ENCODE measurements around the gene DAPK1. TPM values are rescaled to one million over a fixed set of nuclear protein-coding genes. Genes with fewer than 3 reads are reported as not detected.

The DAPK1 gene
- polyA plus RNA-seq, 1 donor from 2014 or later: 45.0 TPM

DNA sequence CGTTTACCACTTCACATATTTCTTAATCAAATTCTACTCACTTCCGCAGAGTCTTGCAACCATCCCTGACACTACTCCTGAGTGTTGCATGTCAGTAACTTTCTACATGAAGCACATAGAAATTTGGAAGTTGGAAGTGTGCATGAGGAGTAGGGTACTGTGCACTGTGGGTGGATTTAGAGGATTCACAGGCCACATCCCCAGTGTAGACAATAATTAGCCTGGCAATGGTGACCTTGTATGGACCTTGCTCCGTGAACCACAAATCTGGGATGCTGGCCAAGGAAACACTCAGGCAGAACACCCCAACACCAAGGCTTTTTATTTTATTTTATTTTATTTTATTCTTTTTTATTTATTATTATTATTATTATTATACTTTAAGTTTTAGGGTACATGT lies 253.8 kb downstream of the DAPK1 start:
- Histone ChIP-seq H2AFZ (ENCODE audit: low read depth, low read length) (no peak overlapping the region), H3K4me2 (ENCODE audit: low read length) (no peak overlapping the region), H3K36me3 (ENCODE audit: insufficient read depth, low read length) (no peaks in the 10 kb centered on the region), H3K27me3 (ENCODE audit: insufficient read depth, low read depth, low read length) (no peaks in the 10 kb centered on the region), H3K4me3 (ENCODE audit: low read length) (no peak overlapping the region), H3K9ac (ENCODE audit: low read length) (no peak overlapping the region), H4K20me1 (ENCODE audit: insufficient read depth) (no peaks in the 10 kb centered on the region), H3K9me2 (ENCODE audit: insufficient read depth, low read length) (no peaks in the 10 kb centered on the region), H3K9me3 (ENCODE audit: low read length) (no peaks in the 10 kb centered on the region), H3K27ac (ENCODE audit: low read length) (no peak overlapping the region), H3F3A (ENCODE audit: insufficient read depth, low read length, poor library complexity, severe bottlenecking) (no peaks in the 10 kb centered on the region), H3K79me2 (replicated peaks; ENCODE audit: insufficient read depth, low read length) (no peaks in the 10 kb centered on the region)
- TF ChIP-seq POLR2AphosphoS5 (IDR thresholded peaks at IDR 0.05) (no peak), EZH2 (IDR thresholded peaks at IDR 0.05; ENCODE audit: borderline replicate concordance, insufficient read depth, low read length, poor library complexity, severe bottlenecking) (no peak), REST (IDR thresholded peaks at IDR 0.05; ENCODE audit: borderline replicate concordance) (no peak), RAD21 (conservative IDR thresholded peaks at IDR 0.05) (no peak), MXI1 (conservative IDR thresholded peaks at IDR 0.05; ENCODE audit: poor library complexity, severe bottlenecking) (no peak), CTCF (IDR thresholded peaks at IDR 0.05; ENCODE audit: poor library complexity, severe bottlenecking) (no peak), TAF1 (IDR thresholded peaks at IDR 0.05; ENCODE audit: low read depth) (no peak), SMC3 (conservative IDR thresholded peaks at IDR 0.05; ENCODE audit: poor library complexity) (no peak), EP300 (conservative IDR thresholded peaks at IDR 0.05; ENCODE audit: poor library complexity, severe bottlenecking) (no peak)

DNA sequence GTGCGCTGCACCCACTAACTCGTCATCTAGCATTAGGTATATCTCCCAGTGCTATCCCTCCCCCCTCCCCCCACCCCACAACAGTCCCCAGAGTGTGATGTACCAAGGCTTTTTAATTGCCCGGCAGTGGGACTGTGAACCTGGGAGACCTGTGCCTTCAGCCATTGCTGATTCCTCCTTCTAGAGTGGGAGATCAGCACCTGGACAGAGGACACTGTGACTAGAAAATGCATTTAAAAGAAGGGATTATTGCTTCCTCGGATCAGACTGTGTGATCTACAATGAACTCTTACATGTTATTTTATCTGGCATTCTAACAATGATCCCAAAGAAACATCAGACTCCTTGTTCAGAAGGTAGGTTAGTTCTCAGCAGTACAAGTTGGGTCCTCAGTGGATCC lies 254.2 kb downstream of the DAPK1 start:
- H4K20me1 ChIP-seq (ENCODE audit: insufficient read depth): no peaks in the 10 kb centered on the region
- H3K9me3 ChIP-seq (ENCODE audit: low read length): no peaks in the 10 kb centered on the region
- no peaks in the 10 kb centered on the region for H3K79me2 ChIP-seq (replicated peaks; ENCODE audit: insufficient read depth, low read length)
- H3K9me2 ChIP-seq (ENCODE audit: insufficient read depth, low read length): no peaks in the 10 kb centered on the region
- TF ChIP-seq REST (IDR thresholded peaks at IDR 0.05; ENCODE audit: borderline replicate concordance) (no peak), EZH2 (IDR thresholded peaks at IDR 0.05; ENCODE audit: borderline replicate concordance, insufficient read depth, low read length, poor library complexity, severe bottlenecking) (no peak), MXI1 (conservative IDR thresholded peaks at IDR 0.05; ENCODE audit: poor library complexity, severe bottlenecking) (no peak), CTCF (IDR thresholded peaks at IDR 0.05; ENCODE audit: poor library complexity, severe bottlenecking) (no peak), SMC3 (conservative IDR thresholded peaks at IDR 0.05; ENCODE audit: poor library complexity) (no peak), POLR2AphosphoS5 (IDR thresholded peaks at IDR 0.05) (no peak), EP300 (conservative IDR thresholded peaks at IDR 0.05; ENCODE audit: poor library complexity, severe bottlenecking) (no peak), TAF1 (IDR thresholded peaks at IDR 0.05; ENCODE audit: low read depth) (no peak), RAD21 (conservative IDR thresholded peaks at IDR 0.05) (no peak)
- H3K27me3 ChIP-seq (ENCODE audit: insufficient read depth, low read depth, low read length): no peaks in the 10 kb centered on the region
- no peaks in the 10 kb centered on the region for H3F3A ChIP-seq (ENCODE audit: insufficient read depth, low read length, poor library complexity, severe bottlenecking)
- H3K36me3 ChIP-seq (ENCODE audit: insufficient read depth, low read length): no peaks in the 10 kb centered on the region
- H3K27ac ChIP-seq (ENCODE audit: low read length): no peak overlapping the region
- H3K4me3 ChIP-seq (ENCODE audit: low read length): no peak overlapping the region
- no peak overlapping the region for H2AFZ ChIP-seq (ENCODE audit: low read depth, low read length)
- H3K9ac ChIP-seq (ENCODE audit: low read length): no peak overlapping the region
- H3K4me2 ChIP-seq (ENCODE audit: low read length): no peak overlapping the region
